Body of pancreas (tissue), 4 donors: ENCODE data around the gene CLIP4. TPM values are rescaled to one million over a fixed set of nuclear protein-coding genes. Genes with fewer than 3 reads are reported as not detected.

Source experiments
- ATAC-seq: fragments of 150-250 bp; one replicate; pipeline ENCODE4 v1.9.1; 2016
- DNase-seq, 4 donors: peaks; one replicate each; pipeline ENCODE4 v3.0.0-alpha.2; 2019
- H3K27ac ChIP-seq, 4 donors: fragments of 200-600 bp; sonication (generic); 1 replicate in 3 of 4; 2 replicates in 1 of 4; pipeline versions ENCODE4 v1.5.1 to v1.6.1; 2016 to 2019; ENCODE audit warnings: mild to moderate bottlenecking in 1 of 4, mixed read lengths in 1 of 4, moderate library complexity in 1 of 4
- H3K27me3 ChIP-seq, 2 donors: fragments of 200-600 bp; sonication (generic); one replicate each; pipeline ENCODE4 v1.6.0; 2016; ENCODE audit warnings: mild to moderate bottlenecking in 1 of 2
- H3K36me3 ChIP-seq, 2 donors: fragments of 200-600 bp; sonication (generic); replicated peaks in 1 of 2; 2 replicates each; pipeline ENCODE4 v1.5.1; 2016; ENCODE audit warnings: low read depth in 2 of 2; ENCODE audit not compliant: insufficient read depth in 1 of 2
- H3K4me1 ChIP-seq: fragments of 200-600 bp; sonication (generic); one replicate; pipeline ENCODE4 v1.6.0; 2016
- H3K4me3 ChIP-seq, 2 donors: fragments of 200-600 bp; sonication (generic); 1 replicate in 1 of 2; 2 replicates in 1 of 2; pipeline ENCODE4 v1.5.1; 2016 to 2019
- H3K9me3 ChIP-seq, 3 donors: fragments of 200-600 bp; sonication (generic); 1 replicate in 2 of 3; 2 replicates in 1 of 3; pipeline ENCODE4 v1.5.1; 2016
- CTCF ChIP-seq, 7 experiments: fragments of 450-650 bp in 4 of 7; fragments of 200-600 bp in 3 of 7; sonication (generic) in 3 of 7; IDR thresholded peaks; one replicate each; pipeline ENCODE4 v1.5.1; 2016 to 2019; ENCODE audit warnings: antibody characterized with exemption in 7 of 7
- POLR2A ChIP-seq, 3 donors: fragments of 450-650 bp; IDR thresholded peaks; one replicate each; pipeline ENCODE4 v1.6.1; 2016; ENCODE audit warnings: antibody characterized with exemption in 3 of 3, mild to moderate bottlenecking in 2 of 3
- WGBS, 2 donors: methylation state at CpG; one replicate each; pipeline ENCODE4 v1.1.5; 2017; 5-methylcytosine and 5-hydroxymethylcytosine counted together
- intact Hi-C: fragments of 100-400 bp; cut with DNase I; formaldehyde crosslinking; loops from one replicate; pipeline ENCODE4 v1.15.1; 2023
- total RNA-seq, 2 donors: library from RNA; depleted of rRNA; stranded (reverse); fragments of >200 nt; gene quantifications; one replicate each; pipeline ENCODE4 v1.1.0, GENCODE V29; 2016

The CLIP4 gene
- total RNA-seq, 2 donors from 2014 or later = 17.5 to 19.7 TPM

- H3K4me3 ChIP-seq = no peak overlapping the region
- no peak for ATAC-seq
- WGBS, 2 donors = 56 to 63% methylated on average over 11 to 17 of the region's 17 CpGs
- no peaks in the 10 kb centered on the region for H3K9me3 ChIP-seq
- H3K4me1 ChIP-seq = no peaks in the 10 kb centered on the region
- TF ChIP-seq POLR2A (IDR thresholded peaks at IDR 0.05) = no peak
- TF ChIP-seq CTCF (IDR thresholded peaks at IDR 0.05) = no peak
- H3K36me3 ChIP-seq = no peaks in the 10 kb centered on the region
- H3K27ac ChIP-seq = no peak overlapping the region
- intact Hi-C loops = no loop called here
- DNase-seq = no peak
- no peaks in the 10 kb centered on the region for H3K27me3 ChIP-seq
These were observed 109.7 kb downstream of the CLIP4 start for GRCh38 chr2:29224693-29225551.

GRCh38 chr2:29225814-29226213, 110.6 kb downstream of the CLIP4 start:
- H3K27ac ChIP-seq = no peak overlapping the region
- WGBS, 2 donors = 66 to 71% methylated on average over 8 of the region's 8 CpGs
- DNase-seq = no peak

GRCh38 chr2:29226375-29226774, 111.2 kb downstream of the CLIP4 start:
- Histone ChIP-seq H3K9me3 (no peaks in the 10 kb centered on the region), H3K27me3 (no peaks in the 10 kb centered on the region), H3K36me3 (no peaks in the 10 kb centered on the region), H3K4me1 (no peaks in the 10 kb centered on the region), H3K4me3 (no peak overlapping the region), H3K27ac (no peak overlapping the region)
- intact Hi-C loops = no loop called here
- DNase-seq = no peak
- no peak for ATAC-seq
- 76 to 90% methylated on average over 3 of the region's 3 CpGs for WGBS, 2 donors
- TF ChIP-seq CTCF (IDR thresholded peaks at IDR 0.05) (no peak), POLR2A (IDR thresholded peaks at IDR 0.05) (no peak)

More at GRCh38 chr2:29225814-29226213, 110.6 kb downstream of the CLIP4 start:
- Histone ChIP-seq H3K27me3 (no peaks in the 10 kb centered on the region), H3K4me1 (no peaks in the 10 kb centered on the region), H3K4me3 (no peak overlapping the region), H3K36me3 (no peaks in the 10 kb centered on the region), H3K9me3 (no peaks in the 10 kb centered on the region)
- intact Hi-C loops = no loop called here
- no peak for ATAC-seq
- no peak for TF ChIP-seq CTCF (IDR thresholded peaks at IDR 0.05)
- TF ChIP-seq POLR2A (IDR thresholded peaks at IDR 0.05) = no peak

- Histone ChIP-seq H3K27ac (no peak overlapping the region), H3K9me3 (no peaks in the 10 kb centered on the region), H3K4me3 (no peak overlapping the region), H3K36me3 (no peaks in the 10 kb centered on the region), H3K4me1 (no peaks in the 10 kb centered on the region), H3K27me3 (no peaks in the 10 kb centered on the region)
- no peak for TF ChIP-seq POLR2A (IDR thresholded peaks at IDR 0.05)
- no peak for TF ChIP-seq CTCF (IDR thresholded peaks at IDR 0.05)
- DNase-seq (no peak), ATAC-seq (no peak)
- 30 to 50% methylated on average over 6 to 7 of the region's 7 CpGs for WGBS, 2 donors
- intact Hi-C loops = no loop called here
These were observed 111.6 kb downstream of the CLIP4 start for GRCh38 chr2:29226808-29227207.
